Measurements from ENCODE around the gene CLPTM1L.

Gene CLPTM1L

DNA sequence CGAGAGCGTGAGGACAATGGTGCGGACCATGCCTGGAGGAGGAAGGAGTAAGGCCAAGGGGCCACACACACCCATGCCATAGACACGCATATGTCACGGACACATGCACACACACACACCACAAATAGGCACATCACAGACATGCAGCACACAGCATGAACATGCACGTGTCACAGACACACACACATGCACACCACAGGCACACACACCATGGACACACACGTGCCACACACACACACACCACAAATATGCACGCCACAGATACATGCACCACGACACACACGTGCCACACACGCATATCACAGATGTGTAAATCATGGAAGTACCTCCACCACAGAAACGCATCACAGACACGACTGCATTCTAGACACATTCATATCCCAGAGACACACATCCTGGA is 66.7 kb downstream of the CLPTM1L start:
- no peak for TF ChIP-seq GATA2 (IDR thresholded peaks at IDR 0.05; ENCODE audit: low read depth, low read length)
- no peak for TF ChIP-seq GATA3 (IDR thresholded peaks at IDR 0.05; ENCODE audit: low read depth, low read length)

DNA sequence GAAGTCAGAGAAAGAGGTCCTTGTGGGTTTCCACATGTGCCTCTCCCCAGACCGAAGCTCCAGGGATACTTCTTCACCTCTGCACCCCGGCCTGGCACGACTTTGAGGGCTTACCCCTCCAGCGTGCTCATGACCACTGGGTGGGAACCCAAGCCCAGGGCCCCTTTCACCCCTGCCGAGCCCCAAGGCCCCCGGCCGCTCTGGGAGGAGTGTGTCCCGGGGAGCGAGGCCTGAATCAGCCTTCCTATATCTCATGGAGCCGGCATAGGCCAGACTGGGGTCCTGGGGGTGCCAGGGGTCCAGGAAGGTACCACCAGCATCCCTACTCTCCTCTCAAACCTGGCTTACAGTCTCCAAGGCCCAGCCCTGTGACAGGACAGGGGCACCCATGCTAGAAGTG is 67.1 kb downstream of the CLPTM1L start:
- no peak for TF ChIP-seq GATA2 (IDR thresholded peaks at IDR 0.05; ENCODE audit: low read depth, low read length)
- TF ChIP-seq GATA3 (IDR thresholded peaks at IDR 0.05; ENCODE audit: low read depth, low read length): no peak

DNA sequence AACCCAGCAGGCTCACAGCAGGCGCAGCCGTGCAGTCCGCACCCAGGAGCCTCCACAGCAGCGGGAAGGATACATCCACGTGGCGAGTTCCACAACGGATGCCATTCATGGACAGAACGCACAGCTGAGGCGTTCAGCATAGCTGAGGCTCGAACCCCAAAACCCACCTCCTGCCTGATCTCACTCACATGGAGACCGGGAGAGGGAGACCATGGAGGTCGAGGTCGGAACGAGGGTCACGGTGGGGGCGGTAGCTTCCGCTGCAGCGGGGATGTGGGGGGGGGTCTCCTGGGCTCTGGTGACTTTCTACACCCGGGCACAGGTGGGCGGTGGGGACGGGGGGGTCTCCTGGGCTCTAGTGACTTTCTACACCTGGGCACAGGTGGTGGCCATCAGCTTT is 67.6 kb downstream of the CLPTM1L start:
- TF ChIP-seq GATA2 (IDR thresholded peaks at IDR 0.05; ENCODE audit: low read depth, low read length): no peak

DNA sequence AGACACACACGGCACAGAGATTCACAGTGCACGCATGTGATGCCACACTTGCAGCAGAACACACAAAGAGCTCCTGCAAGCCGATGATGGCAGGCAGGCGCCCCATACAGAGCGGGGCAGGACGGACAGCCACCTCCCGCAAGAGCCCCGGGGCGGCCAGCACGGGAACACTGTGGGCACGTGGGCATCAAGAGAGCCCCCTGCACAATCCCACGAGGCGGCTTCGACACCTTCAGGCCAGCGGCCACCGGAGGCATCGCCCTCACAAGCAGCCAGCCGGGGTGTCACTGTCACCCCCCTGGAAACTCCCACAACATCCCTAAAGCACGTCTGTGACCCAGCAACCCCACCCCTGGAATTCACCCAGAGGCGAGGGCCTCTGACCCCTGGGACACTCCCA is 68.0 kb downstream of the CLPTM1L start:
- TF ChIP-seq GATA3 (IDR thresholded peaks at IDR 0.05; ENCODE audit: low read depth, low read length): no peak
- TF ChIP-seq GATA2 (IDR thresholded peaks at IDR 0.05; ENCODE audit: low read depth, low read length): no peak

DNA sequence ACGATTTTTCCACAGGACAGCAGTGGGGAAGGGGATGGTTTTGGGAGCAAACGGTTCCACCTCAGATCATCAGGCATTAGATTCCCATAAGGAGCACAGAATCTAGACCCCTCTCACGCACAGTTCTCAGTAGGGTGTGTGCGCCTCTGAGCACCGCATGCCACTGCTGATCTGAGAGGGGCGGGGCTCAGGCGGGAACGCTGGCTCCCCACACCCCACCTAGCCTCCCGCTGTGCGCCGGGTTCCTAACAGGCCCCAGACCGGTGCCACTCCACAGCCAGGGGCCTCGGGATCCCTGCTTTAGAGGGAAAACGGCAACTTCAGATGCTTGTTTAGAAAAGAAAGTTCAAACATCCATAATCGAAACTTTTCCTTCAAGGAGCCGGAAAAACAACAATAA is 70.4 kb downstream of the CLPTM1L start:
- TF ChIP-seq GATA3 (IDR thresholded peaks at IDR 0.05; ENCODE audit: low read depth, low read length) (no peak), GATA2 (IDR thresholded peaks at IDR 0.05; ENCODE audit: low read depth, low read length) (no peak)

DNA sequence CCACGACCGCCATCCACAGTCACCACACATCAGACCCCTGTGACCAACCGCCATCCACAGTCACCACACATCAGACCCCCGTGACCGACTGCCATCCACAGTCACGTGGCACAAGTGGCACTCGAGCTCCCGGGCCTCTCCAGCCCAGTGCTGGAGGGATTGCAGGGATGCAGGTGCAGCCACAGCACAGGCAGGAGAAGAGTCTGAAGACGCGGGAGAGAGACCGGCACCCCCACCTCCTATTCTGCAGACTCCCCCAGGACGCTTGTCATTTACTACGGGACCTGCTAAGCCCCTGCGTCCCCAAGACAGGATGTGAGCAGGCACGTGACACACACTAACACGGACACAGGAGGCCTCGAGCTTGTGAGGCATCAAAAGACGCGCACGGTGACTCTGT is 71.2 kb downstream of the CLPTM1L start:
- TF ChIP-seq GATA2 (IDR thresholded peaks at IDR 0.05; ENCODE audit: low read depth, low read length) (no peak), GATA3 (IDR thresholded peaks at IDR 0.05; ENCODE audit: low read depth, low read length) (no peak)

DNA sequence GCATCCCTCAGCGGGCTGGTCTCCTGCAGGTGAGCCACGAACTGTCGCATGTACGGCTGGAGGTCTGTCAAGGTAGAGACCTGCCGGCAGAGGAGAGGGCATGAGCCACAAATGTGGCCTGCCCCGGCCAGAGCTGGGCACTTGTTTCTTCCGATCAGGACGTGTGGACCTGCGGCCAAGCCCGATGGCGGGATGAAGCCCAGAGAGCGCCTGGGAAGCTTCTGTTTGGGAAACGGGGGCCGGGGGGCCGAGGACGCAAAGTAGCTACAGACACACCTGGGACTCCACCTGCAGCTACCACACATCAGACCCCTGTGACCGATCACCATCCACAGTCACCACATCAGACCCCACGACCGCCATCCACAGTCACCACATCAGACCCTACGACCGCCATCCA is 72.7 kb downstream of the CLPTM1L start:
- TF ChIP-seq GATA2 (IDR thresholded peaks at IDR 0.05; ENCODE audit: low read depth, low read length) (no peak), GATA3 (IDR thresholded peaks at IDR 0.05; ENCODE audit: low read depth, low read length) (no peak)

DNA sequence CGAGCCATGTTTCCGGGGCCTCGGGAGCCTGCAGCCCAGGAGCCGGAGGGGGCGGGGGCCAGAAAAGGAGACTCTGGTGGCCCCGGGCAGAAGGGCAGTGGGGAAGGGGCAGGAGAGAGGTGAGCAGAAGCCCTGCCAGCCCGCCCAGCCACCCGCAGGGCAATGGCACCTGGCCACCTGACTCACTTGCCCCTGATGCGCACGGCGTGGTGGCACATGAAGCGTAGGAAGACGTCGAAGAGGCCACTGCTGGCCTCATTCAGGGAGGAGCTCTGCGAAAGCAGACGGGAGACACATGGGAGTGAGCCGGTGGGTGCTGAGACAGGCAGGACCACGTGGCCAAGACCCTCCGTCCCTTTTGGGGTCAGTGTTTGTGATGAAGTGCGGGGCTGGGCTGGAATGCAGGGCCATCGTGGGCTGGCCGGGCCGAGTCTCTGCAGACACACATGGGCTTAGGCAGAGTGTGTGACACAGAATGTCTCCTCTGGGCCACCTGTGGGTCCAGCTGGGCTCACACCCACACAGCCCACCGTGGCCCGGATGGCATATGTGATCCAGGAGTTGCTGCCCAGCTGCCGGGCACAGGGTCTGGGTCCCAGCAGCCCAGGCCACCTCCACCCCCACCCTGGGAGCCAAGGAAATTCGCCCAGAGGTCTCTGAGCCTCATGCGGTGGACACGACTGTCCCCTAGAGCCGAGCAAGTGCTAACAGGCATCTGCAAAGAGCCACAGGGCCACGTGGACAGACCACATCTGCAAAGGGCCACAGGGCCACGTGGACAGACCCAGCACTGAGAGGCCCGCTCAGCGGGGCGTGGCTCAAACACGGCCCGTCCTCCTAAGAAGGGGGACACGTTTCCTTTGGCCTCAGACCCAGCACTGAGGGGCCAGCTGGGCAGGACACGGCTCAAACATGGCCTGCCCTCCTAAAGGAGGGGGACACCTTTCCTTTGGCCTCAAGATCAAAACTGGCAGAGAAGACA is 73.7 kb downstream of the CLPTM1L start:
- no peak for TF ChIP-seq GATA3 (IDR thresholded peaks at IDR 0.05; ENCODE audit: low read depth, low read length)

DNA sequence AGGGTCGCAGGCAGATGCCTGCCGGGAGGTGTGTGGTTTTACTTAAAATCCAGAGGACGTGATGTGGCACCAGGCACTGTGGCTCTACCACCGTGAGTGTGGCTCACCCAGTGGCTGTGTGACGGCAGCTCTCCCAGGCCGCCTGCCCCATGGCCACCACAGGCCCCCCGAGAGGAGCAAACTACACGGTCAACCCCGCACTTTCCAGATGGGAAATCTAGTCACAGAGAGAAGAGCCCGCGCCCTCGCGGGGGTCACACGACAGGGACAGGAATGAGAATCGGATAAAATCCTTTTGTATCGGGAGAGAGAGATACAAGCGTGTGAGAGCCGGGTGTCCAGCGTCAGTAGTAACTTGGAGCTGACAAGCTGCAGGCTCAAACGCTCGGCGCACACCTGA is 74.5 kb downstream of the CLPTM1L start:
- no peak for TF ChIP-seq GATA2 (IDR thresholded peaks at IDR 0.05; ENCODE audit: low read depth, low read length)
- TF ChIP-seq GATA3 (IDR thresholded peaks at IDR 0.05; ENCODE audit: low read depth, low read length): no peak

DNA sequence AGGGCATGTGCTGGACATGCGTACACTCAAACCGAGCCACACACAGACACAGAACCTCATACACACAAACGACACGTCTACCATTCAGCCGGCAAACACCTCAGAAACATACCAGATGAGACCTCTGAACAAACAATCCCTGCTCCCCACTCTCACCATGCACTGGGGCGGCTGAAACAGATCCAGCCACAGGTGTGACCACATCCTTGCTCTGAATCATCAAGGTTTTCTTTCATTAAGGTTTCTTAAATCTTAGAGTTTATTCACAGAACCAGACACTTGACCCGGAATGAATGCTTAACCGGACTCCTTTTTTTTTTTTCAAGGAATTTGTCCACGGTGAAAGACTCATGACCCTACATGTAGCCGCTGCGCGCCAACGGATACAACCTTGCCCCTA is 76.2 kb downstream of the CLPTM1L start:
- TF ChIP-seq GATA3 (IDR thresholded peaks at IDR 0.05; ENCODE audit: low read depth, low read length): no peak
- no peak for TF ChIP-seq GATA2 (IDR thresholded peaks at IDR 0.05; ENCODE audit: low read depth, low read length)

DNA sequence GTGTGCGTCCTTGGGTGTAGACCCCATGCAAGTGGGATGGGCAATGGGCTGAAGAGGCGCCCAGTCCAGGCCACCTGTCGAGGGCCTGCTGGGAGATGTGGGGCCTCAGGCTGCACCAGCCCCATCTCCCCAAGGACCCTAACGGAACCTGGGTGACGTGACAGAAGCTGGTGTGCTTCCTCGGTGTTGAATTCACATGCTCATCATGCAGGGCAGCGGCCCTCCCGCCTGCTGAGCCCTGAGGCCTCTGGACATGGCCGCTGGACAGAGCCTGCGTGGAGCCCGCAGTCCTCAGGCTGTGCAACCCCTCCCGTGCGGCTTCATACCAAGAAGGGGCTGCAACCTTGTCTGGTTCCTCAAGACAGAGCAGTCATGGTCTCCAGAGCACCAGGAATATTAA is 76.8 kb downstream of the CLPTM1L start:
- no peak for TF ChIP-seq GATA3 (IDR thresholded peaks at IDR 0.05; ENCODE audit: low read depth, low read length)
- no peak for TF ChIP-seq GATA2 (IDR thresholded peaks at IDR 0.05; ENCODE audit: low read depth, low read length)

All from SH-SY5Y (cell line).